Mesenchymal stem cell (in vitro differentiated cells and primary cell): ENCODE results near the gene SNED1.

Source experiments
- DNase-seq: peaks from one replicate; pipeline ENCODE4 v3.0.0-alpha.2; 2013
- H2AFZ ChIP-seq: one replicate; pipeline ENCODE4 v1.6.1; 2013; ENCODE audit warnings: low read depth, mild to moderate bottlenecking, control low read depth, inconsistent platforms, low read length, moderate library complexity
- H2AK5ac ChIP-seq: 2 replicates; pipeline ENCODE4 v1.6.1; 2013; ENCODE audit warnings: low read length, moderate library complexity, mild to moderate bottlenecking, inconsistent platforms; ENCODE audit not compliant: severe bottlenecking
- H2BK120ac ChIP-seq: one replicate; pipeline ENCODE4 v1.6.1; 2013; ENCODE audit warnings: low read depth, mild to moderate bottlenecking, inconsistent platforms, low read length, moderate library complexity
- H2BK12ac ChIP-seq, 2 experiments: one replicate each; pipeline ENCODE4 v1.6.1; 2013; ENCODE audit warnings: inconsistent platforms in 2 of 2, low read length in 2 of 2, mild to moderate bottlenecking in 2 of 2, moderate library complexity in 2 of 2, control low read depth in 1 of 2
- H2BK15ac ChIP-seq: one replicate; pipeline ENCODE4 v1.6.1; 2013; ENCODE audit warnings: mild to moderate bottlenecking, low read depth, inconsistent platforms; ENCODE audit not compliant: poor library complexity, severe bottlenecking
- H2BK5ac ChIP-seq: 2 replicates; pipeline ENCODE4 v1.6.1; 2013; ENCODE audit warnings: low read depth, mild to moderate bottlenecking, low read length, control low read depth, inconsistent platforms; ENCODE audit not compliant: poor library complexity, severe bottlenecking
- H3K14ac ChIP-seq, 2 experiments: one replicate each; pipeline ENCODE4 v1.6.1; 2013; ENCODE audit warnings: inconsistent platforms in 2 of 2, low read length in 2 of 2, control low read depth in 1 of 2, mild to moderate bottlenecking in 1 of 2, moderate library complexity in 1 of 2
- H3K18ac ChIP-seq, 2 experiments: one replicate each; pipeline ENCODE4 v1.6.1; 2013; ENCODE audit warnings: inconsistent platforms in 2 of 2, low read length in 2 of 2, control low read depth in 1 of 2, low read depth in 1 of 2, mild to moderate bottlenecking in 1 of 2
- H3K23ac ChIP-seq, 2 experiments: one replicate each; pipeline ENCODE4 v1.6.1; 2013; ENCODE audit warnings: inconsistent platforms in 2 of 2, low read length in 2 of 2, mild to moderate bottlenecking in 2 of 2, moderate library complexity in 2 of 2, control low read depth in 1 of 2
- H3K27ac ChIP-seq: 2 replicates; pipeline ENCODE4 v1.5.1; 2013; ENCODE audit warnings: mild to moderate bottlenecking, moderate library complexity, low read length, control low read depth, inconsistent platforms; ENCODE audit not compliant: poor library complexity, severe bottlenecking
- H3K27me3 ChIP-seq, 2 experiments: 2 replicates each; pipeline versions ENCODE4 v1.6.1 to v1.7.0; 2013; ENCODE audit warnings: low read length in 2 of 2, mild to moderate bottlenecking in 2 of 2, moderate library complexity in 2 of 2, control low read depth in 1 of 2, inconsistent platforms in 1 of 2; ENCODE audit not compliant: control insufficient read depth in 1 of 2, insufficient read depth in 1 of 2
- H3K36me3 ChIP-seq, 2 experiments: 2 replicates each; pipeline versions ENCODE4 v1.6.1 to v1.7.0; 2013; ENCODE audit warnings: low read length in 2 of 2, control low read depth in 1 of 2, inconsistent platforms in 1 of 2, low read depth in 1 of 2, mild to moderate bottlenecking in 1 of 2; ENCODE audit not compliant: insufficient read depth in 2 of 2, control insufficient read depth in 1 of 2
- H3K4ac ChIP-seq, 2 experiments: one replicate each; pipeline ENCODE4 v1.6.1; 2013; ENCODE audit warnings: inconsistent platforms in 2 of 2, low read length in 2 of 2, mild to moderate bottlenecking in 2 of 2, moderate library complexity in 2 of 2, control low read depth in 1 of 2, low read depth in 1 of 2
- H3K4me1 ChIP-seq: 2 replicates; pipeline ENCODE4 v1.6.1; 2013; ENCODE audit warnings: low read depth, low read length, control low read depth; ENCODE audit not compliant: control insufficient read depth, insufficient read depth
- H3K4me2 ChIP-seq: 2 replicates; pipeline ENCODE4 v1.6.1; 2013; ENCODE audit warnings: low read length, mild to moderate bottlenecking, inconsistent platforms; ENCODE audit not compliant: poor library complexity, severe bottlenecking
- H3K4me3 ChIP-seq, 2 experiments: 2 replicates each; pipeline versions ENCODE4 v1.5.1 to v1.7.0; 2013; ENCODE audit warnings: low read length in 2 of 2, mild to moderate bottlenecking in 2 of 2, control low read depth in 1 of 2, low read depth in 1 of 2; ENCODE audit not compliant: insufficient read depth in 1 of 2
- H3K79me1 ChIP-seq: replicated peaks from 2 replicates; pipeline ENCODE4 v1.6.1; 2013; ENCODE audit warnings: mild to moderate bottlenecking, control low read depth, low read length, inconsistent platforms; ENCODE audit not compliant: poor library complexity, severe bottlenecking
- H3K9ac ChIP-seq: 2 replicates; pipeline ENCODE4 v1.7.0; 2013; ENCODE audit warnings: mild to moderate bottlenecking, low read length, moderate library complexity
- H3K9me3 ChIP-seq: 2 replicates; pipeline ENCODE4 v1.7.0; 2013; ENCODE audit warnings: mild to moderate bottlenecking, low read length; ENCODE audit not compliant: control insufficient read depth
- H4K8ac ChIP-seq: one replicate; pipeline ENCODE4 v1.6.1; 2013; ENCODE audit warnings: inconsistent platforms, mild to moderate bottlenecking, low read length, moderate library complexity
- H4K91ac ChIP-seq: one replicate; pipeline ENCODE4 v1.6.1; 2013; ENCODE audit warnings: mild to moderate bottlenecking, low read length, inconsistent platforms
- whole genome bisulfite sequencing: methylation state at CpG from one replicate; pipeline ENCODE4 v1.1.7; 2013; ENCODE audit warnings: mixed read lengths; 5-methylcytosine and 5-hydroxymethylcytosine counted together

Gene SNED1

DNA sequence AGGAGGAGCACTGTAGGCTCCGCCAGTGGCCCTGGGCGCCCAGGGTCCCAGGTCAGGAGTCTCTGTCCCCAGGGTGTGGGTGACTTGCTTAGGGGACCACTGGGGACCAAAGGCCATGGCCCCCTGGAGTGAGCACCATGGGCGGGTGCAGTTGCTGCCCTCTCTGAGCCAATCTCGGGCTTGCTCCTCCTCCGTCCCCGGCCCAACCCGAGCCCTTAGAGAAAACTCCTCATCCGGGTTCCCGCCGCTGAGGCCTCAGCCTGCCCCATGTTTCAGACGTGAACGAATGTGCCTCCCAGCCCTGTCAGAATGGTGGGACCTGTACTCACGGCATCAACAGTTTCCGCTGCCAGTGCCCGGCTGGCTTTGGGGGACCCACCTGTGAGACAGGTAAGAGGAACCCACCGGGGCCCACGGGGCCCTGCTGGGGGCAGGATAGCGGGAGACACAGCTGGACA, 38.6 kb downstream of the SNED1 start:
- no peak for DNase-seq
- H3K14ac ChIP-seq: no peak overlapping the region
- H3K9me3 ChIP-seq: no peaks in the 10 kb centered on the region
- no peak overlapping the region for H2BK5ac ChIP-seq
- H3K4me2 ChIP-seq: no peak overlapping the region
- H3K27ac ChIP-seq: no peak overlapping the region
- H3K9ac ChIP-seq: no peak overlapping the region
- no peak overlapping the region for H2BK120ac ChIP-seq
- H2AFZ ChIP-seq: no peak overlapping the region
- H3K18ac ChIP-seq: no peak overlapping the region
- H4K8ac ChIP-seq: no peak overlapping the region
- no peak overlapping the region for H4K91ac ChIP-seq
- no peak overlapping the region for H2BK15ac ChIP-seq
- H3K4ac ChIP-seq: no peak overlapping the region
- peaks cover 3 to 92% of the 10 kb centered on the region in 2 experiments for H3K36me3 ChIP-seq
- 74% methylated on average over 18 of the region's 18 CpGs for WGBS
- H3K79me1 ChIP-seq: no peaks in the 10 kb centered on the region
- H3K23ac ChIP-seq: no peak overlapping the region
- no peak overlapping the region for H3K4me3 ChIP-seq
- H3K4me1 ChIP-seq: peaks cover 9% of the 10 kb centered on the region
- no peak overlapping the region for H2BK12ac ChIP-seq
- H2AK5ac ChIP-seq: no peak overlapping the region
- peaks cover 0 to 53% of the 10 kb centered on the region in 2 experiments for H3K27me3 ChIP-seq

DNA sequence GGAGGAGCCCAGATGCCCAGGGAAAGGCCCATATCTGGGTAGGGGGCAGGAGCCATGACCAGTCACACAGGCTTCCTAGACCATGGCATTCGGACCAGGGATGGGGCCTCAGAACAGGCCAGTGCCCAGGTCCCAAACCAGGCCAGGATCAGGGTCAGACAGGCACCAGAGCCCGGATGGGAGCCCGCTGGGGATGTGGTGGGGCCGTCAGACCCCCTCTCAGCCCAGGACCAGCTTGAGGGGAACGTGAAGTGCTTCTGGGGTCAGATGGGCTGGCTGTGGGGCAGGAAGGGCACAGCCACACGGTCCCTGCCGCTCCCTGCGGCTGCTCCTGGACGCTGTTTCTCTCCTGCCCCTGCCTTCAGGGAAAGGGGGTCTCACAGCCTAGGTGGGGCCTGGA, 39.1 kb downstream of the SNED1 start:
- Histone ChIP-seq H3K9me3 (no peaks in the 10 kb centered on the region), H2BK120ac (no peak overlapping the region), H3K79me1 (no peaks in the 10 kb centered on the region), H3K4ac (no peak overlapping the region), H3K23ac (no peak overlapping the region), H2AFZ (no peak overlapping the region), H4K91ac (no peak overlapping the region), H3K18ac (no peak overlapping the region), H4K8ac (no peak overlapping the region), H3K9ac (no peak overlapping the region), H3K27me3 (peaks cover 0 to 53% of the 10 kb centered on the region in 2 experiments), H3K4me3 (no peak overlapping the region), H2BK15ac (no peak overlapping the region), H3K4me2 (no peak overlapping the region), H3K4me1 (peaks cover 9% of the 10 kb centered on the region), H2BK12ac (peak overlapping the region in 1 of 2 experiments; percentile 12), H3K36me3 (peaks cover 3 to 93% of the 10 kb centered on the region in 2 experiments), H3K14ac (no peak overlapping the region), H3K27ac (no peak overlapping the region), H2BK5ac (no peak overlapping the region), H2AK5ac (no peak overlapping the region)
- WGBS: 85% methylated on average over 9 of the region's 9 CpGs
- DNase-seq: no peak

GRCh38 chr2:241038374-241039180, 40.2 kb downstream of the SNED1 start:
- H3K18ac ChIP-seq: no peak overlapping the region
- H3K4me2 ChIP-seq: no peak overlapping the region
- no peak overlapping the region for H3K23ac ChIP-seq
- H2AK5ac ChIP-seq: no peak overlapping the region
- no peak overlapping the region for H2BK15ac ChIP-seq
- H3K4me1 ChIP-seq: peaks cover 9% of the 10 kb centered on the region
- H3K4ac ChIP-seq: no peak overlapping the region
- H2BK5ac ChIP-seq: no peak overlapping the region
- H3K36me3 ChIP-seq: peaks cover 3 to 93% of the 10 kb centered on the region in 2 experiments
- H2BK12ac ChIP-seq: no peak overlapping the region
- H3K14ac ChIP-seq: no peak overlapping the region
- H2BK120ac ChIP-seq: no peak overlapping the region
- no peak for DNase-seq
- H3K9ac ChIP-seq: no peak overlapping the region
- H2AFZ ChIP-seq: no peak overlapping the region
- no peaks in the 10 kb centered on the region for H3K9me3 ChIP-seq
- no peak overlapping the region for H4K91ac ChIP-seq
- no peak overlapping the region for H3K27ac ChIP-seq
- H3K79me1 ChIP-seq: no peaks in the 10 kb centered on the region
- 86% methylated on average over 20 of the region's 20 CpGs for WGBS
- peaks cover 0 to 53% of the 10 kb centered on the region in 2 experiments for H3K27me3 ChIP-seq
- H4K8ac ChIP-seq: no peak overlapping the region
- H3K4me3 ChIP-seq: no peak overlapping the region

DNA sequence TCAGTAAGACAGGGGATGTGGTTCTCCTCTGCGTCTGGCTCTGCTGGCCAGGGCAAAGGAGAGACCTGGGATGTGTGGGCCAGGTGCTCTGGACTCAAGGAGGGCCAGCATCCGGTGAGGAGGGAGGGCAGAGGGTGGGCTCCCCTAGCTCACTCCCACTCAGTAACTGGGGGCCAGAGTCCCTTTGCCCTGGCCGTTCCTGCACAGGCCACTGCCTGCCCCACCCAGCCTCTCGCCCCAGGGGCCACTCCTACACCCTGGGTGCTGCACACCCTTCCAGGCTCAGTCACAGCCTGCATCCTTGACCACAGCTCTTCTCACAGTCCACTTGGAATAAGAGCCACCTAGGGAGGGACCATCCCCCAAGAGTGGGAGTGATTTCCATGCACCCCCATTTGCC, 41.0 kb downstream of the SNED1 start:
- Histone ChIP-seq H2AK5ac (no peak overlapping the region), H4K91ac (no peak overlapping the region), H3K79me1 (no peaks in the 10 kb centered on the region), H3K27me3 (peaks cover 0 to 51% of the 10 kb centered on the region in 2 experiments), H2BK15ac (no peak overlapping the region), H3K4me1 (peaks cover 9% of the 10 kb centered on the region), H3K27ac (no peak overlapping the region), H3K9ac (no peak overlapping the region), H4K8ac (no peak overlapping the region), H3K4me3 (no peak overlapping the region), H3K23ac (no peak overlapping the region), H2BK120ac (no peak overlapping the region), H2BK5ac (no peak overlapping the region), H3K4ac (no peak overlapping the region), H2AFZ (no peak overlapping the region), H3K9me3 (no peaks in the 10 kb centered on the region), H3K18ac (no peak overlapping the region), H3K4me2 (no peak overlapping the region), H2BK12ac (no peak overlapping the region), H3K14ac (no peak overlapping the region), H3K36me3 (peaks cover 3 to 93% of the 10 kb centered on the region in 2 experiments)
- WGBS: 84% methylated on average over 4 of the region's 4 CpGs
- DNase-seq: no peak
